NB4 (cell line): ENCODE measurements around the gene COMMD7.

Source experiments
- CTCF ChIP-seq: IDR thresholded peaks from one replicate; pipeline ENCODE4 v1.5.1; 2012; ENCODE audit warnings: low read depth, low read length
- MYC ChIP-seq: IDR thresholded peaks from 2 replicates; pipeline ENCODE4 v1.6.1; 2011; ENCODE audit warnings: low read depth, low read length
- POLR2A ChIP-seq: IDR thresholded peaks from 2 replicates; pipeline ENCODE4 v1.6.1; 2011; ENCODE audit warnings: mild to moderate bottlenecking; ENCODE audit not compliant: insufficient read length; ENCODE audit errors: extremely low read depth

- TF ChIP-seq CTCF (no peak), POLR2A (no peak), MYC (no peak)
These were observed 49.6 kb upstream of the COMMD7 start for GRCh38 chr20:32792731-32793458.
